HCEC 1CT (cell line): ENCODE data around the gene PSMB1.
"Not testable (repeated sequence)": the region's sequence is repeated elsewhere in the genome, so short reads cannot be mapped to it uniquely, and the experiment has no call there.

Experiments used
- DNase-seq: peaks from one replicate; pipeline ENCODE4 v3.0.0-alpha.2; 2017

The PSMB1 gene

GRCh38 chr6:170502268-170502667 lies 50.8 kb downstream of the PSMB1 start:
- not testable (repeated sequence) for DNase-seq

- DNase-seq = no peak
These were observed 52.0 kb downstream of the PSMB1 start for GRCh38 chr6:170500955-170501590.

DNA sequence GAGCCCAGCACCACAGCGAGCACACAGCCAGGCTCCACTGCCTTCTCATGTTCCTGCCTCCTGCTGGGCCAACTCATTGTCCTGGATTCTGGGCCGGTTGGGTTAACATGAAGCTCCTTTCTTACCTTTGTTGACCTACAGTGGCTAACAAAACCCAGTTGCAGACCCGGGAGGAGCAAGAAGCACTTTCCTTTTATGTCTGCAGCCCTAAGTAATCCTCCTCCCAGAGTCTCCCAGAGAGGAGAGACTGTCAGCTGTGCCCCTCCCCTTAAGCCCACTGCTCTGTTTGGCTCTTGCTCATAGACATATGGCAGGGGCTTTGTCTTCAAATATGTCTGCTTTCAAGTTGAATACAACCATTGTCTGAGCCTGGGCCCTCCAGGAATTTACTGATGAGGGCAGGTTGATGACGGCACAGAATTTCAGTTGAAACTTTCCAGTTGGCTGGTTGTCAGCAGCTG lies 55.2 kb downstream of the PSMB1 start:
- no peak for DNase-seq

DNA sequence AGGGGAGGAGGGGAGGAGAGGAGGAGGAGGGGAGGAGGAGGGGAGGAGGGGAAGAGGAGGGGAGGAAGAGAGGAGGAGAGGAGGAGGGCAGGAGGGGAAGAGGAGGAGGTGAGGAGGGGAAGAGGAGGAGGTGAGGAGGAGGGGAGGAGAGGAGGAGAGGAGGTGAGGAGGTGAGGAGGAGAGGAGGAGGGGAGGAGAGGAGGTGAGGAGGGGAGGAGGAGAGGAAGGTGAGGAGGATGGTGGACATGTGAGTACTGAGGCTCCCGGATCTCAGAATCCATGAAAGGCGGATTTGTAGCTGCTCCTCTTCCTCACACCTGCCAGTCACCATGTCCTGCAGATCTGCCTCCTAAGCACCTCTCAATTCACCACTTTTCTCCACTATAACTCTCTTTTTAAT lies 59.8 kb downstream of the PSMB1 start:
- DNase-seq = no peak

DNA sequence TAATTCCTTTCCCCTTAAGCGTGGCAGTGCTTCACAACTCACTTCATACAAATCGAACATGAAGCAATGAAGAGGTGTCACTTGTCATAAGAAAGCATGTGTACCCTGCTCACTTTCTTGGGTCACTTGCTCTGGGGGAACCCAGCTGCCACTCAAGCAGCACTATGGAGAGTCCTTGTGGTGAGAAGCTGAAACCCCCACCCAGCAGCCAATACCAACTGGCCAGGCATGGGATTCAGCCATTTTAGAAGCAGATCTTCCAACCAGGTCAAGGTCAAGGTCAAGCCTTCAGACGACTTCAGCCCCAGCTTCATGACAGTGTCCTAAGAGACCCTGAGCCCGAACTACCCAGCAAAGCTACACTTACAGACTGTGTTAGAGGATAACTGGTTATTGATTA lies 62.8 kb downstream of the PSMB1 start:
- no peak for DNase-seq

- no peak for DNase-seq
These were observed 63.3 kb downstream of the PSMB1 start for GRCh38 chr6:170489836-170490235.

GRCh38 chr6:170487707-170488329 lies 65.3 kb downstream of the PSMB1 start:
- DNase-seq = no peak

- DNase-seq = no peak
These were observed 67.9 kb downstream of the PSMB1 start for GRCh38 chr6:170485159-170485558.
